ENCODE measurements around the gene APBB2.

The APBB2 gene

GRCh38 chr4:41236508-41236907, 22.2 kb upstream of the APBB2 start:
- no peaks in the 10 kb centered on the region for H3K4me1 ChIP-seq (ENCODE audit: insufficient read depth, poor library complexity, severe bottlenecking)
- no peak for TF ChIP-seq CTCF (IDR thresholded peaks at IDR 0.05; ENCODE audit: poor library complexity, severe bottlenecking)
- no peaks in the 10 kb centered on the region for H3K9me3 ChIP-seq (ENCODE audit: severe bottlenecking)
- DNase-seq (ENCODE audit: low spot score) (no peak), ATAC-seq (ENCODE audit: low read depth) (no peak)
- no peak overlapping the region for H3K27ac ChIP-seq (ENCODE audit: poor library complexity, severe bottlenecking)
- no peaks in the 10 kb centered on the region for H3K27me3 ChIP-seq (ENCODE audit: insufficient read depth, poor library complexity, severe bottlenecking)
- no peaks in the 10 kb centered on the region for H3K36me3 ChIP-seq (ENCODE audit: low read depth)
- H3K4me3 ChIP-seq (ENCODE audit: severe bottlenecking): no peak overlapping the region

GRCh38 chr4:41236032-41236431, 21.7 kb upstream of the APBB2 start:
- H3K4me1 ChIP-seq (ENCODE audit: insufficient read depth, poor library complexity, severe bottlenecking): no peaks in the 10 kb centered on the region
- DNase-seq (ENCODE audit: low spot score) (no peak), ATAC-seq (ENCODE audit: low read depth) (no peak)
- no peaks in the 10 kb centered on the region for H3K9me3 ChIP-seq (ENCODE audit: severe bottlenecking)
- no peak overlapping the region for H3K4me3 ChIP-seq (ENCODE audit: severe bottlenecking)
- H3K36me3 ChIP-seq (ENCODE audit: low read depth): no peaks in the 10 kb centered on the region
- H3K27ac ChIP-seq (ENCODE audit: poor library complexity, severe bottlenecking): no peak overlapping the region
- TF ChIP-seq CTCF (IDR thresholded peaks at IDR 0.05; ENCODE audit: poor library complexity, severe bottlenecking): no peak
- H3K27me3 ChIP-seq (ENCODE audit: insufficient read depth, poor library complexity, severe bottlenecking): no peaks in the 10 kb centered on the region

- no peak overlapping the region for H3K4me3 ChIP-seq (ENCODE audit: severe bottlenecking)
- H3K36me3 ChIP-seq (ENCODE audit: low read depth): no peaks in the 10 kb centered on the region
- no peaks in the 10 kb centered on the region for H3K27me3 ChIP-seq (ENCODE audit: insufficient read depth, poor library complexity, severe bottlenecking)
- no peak for ATAC-seq (ENCODE audit: low read depth)
- DNase-seq (ENCODE audit: low spot score): no peak
- no peak overlapping the region for H3K27ac ChIP-seq (ENCODE audit: poor library complexity, severe bottlenecking)
- no peaks in the 10 kb centered on the region for H3K9me3 ChIP-seq (ENCODE audit: severe bottlenecking)
- no peaks in the 10 kb centered on the region for H3K4me1 ChIP-seq (ENCODE audit: insufficient read depth, poor library complexity, severe bottlenecking)
- no peak for TF ChIP-seq CTCF (IDR thresholded peaks at IDR 0.05; ENCODE audit: poor library complexity, severe bottlenecking)
Measured at GRCh38 chr4:41232856-41233255, 18.5 kb upstream of the APBB2 start.

GRCh38 chr4:41232406-41232805, 18.1 kb upstream of the APBB2 start:
- no peak for DNase-seq (ENCODE audit: low spot score)
- Histone ChIP-seq H3K27me3 (ENCODE audit: insufficient read depth, poor library complexity, severe bottlenecking) (no peaks in the 10 kb centered on the region), H3K36me3 (ENCODE audit: low read depth) (no peaks in the 10 kb centered on the region), H3K4me1 (ENCODE audit: insufficient read depth, poor library complexity, severe bottlenecking) (no peaks in the 10 kb centered on the region), H3K4me3 (ENCODE audit: severe bottlenecking) (no peak overlapping the region), H3K27ac (ENCODE audit: poor library complexity, severe bottlenecking) (no peak overlapping the region), H3K9me3 (ENCODE audit: severe bottlenecking) (no peaks in the 10 kb centered on the region)
- ATAC-seq (ENCODE audit: low read depth): no peak
- no peak for TF ChIP-seq CTCF (IDR thresholded peaks at IDR 0.05; ENCODE audit: poor library complexity, severe bottlenecking)

GRCh38 chr4:41227902-41228301, 13.6 kb upstream of the APBB2 start:
- Histone ChIP-seq H3K27me3 (ENCODE audit: insufficient read depth, poor library complexity, severe bottlenecking) (no peaks in the 10 kb centered on the region), H3K27ac (ENCODE audit: poor library complexity, severe bottlenecking) (no peak overlapping the region), H3K36me3 (ENCODE audit: low read depth) (no peaks in the 10 kb centered on the region), H3K4me1 (ENCODE audit: insufficient read depth, poor library complexity, severe bottlenecking) (no peaks in the 10 kb centered on the region), H3K4me3 (ENCODE audit: severe bottlenecking) (no peak overlapping the region), H3K9me3 (ENCODE audit: severe bottlenecking) (no peaks in the 10 kb centered on the region)
- TF ChIP-seq CTCF (IDR thresholded peaks at IDR 0.05; ENCODE audit: poor library complexity, severe bottlenecking): no peak
- no peak for DNase-seq (ENCODE audit: low spot score)
- ATAC-seq (ENCODE audit: low read depth): no peak

All from RWPE2 (cell line).